Left forelimb (tissue), 1 donor: ENCODE data around the gene MYO3B.
"Not testable (repeated sequence)": the region's sequence is repeated elsewhere in the genome, so short reads cannot be mapped to it uniquely, and the experiment has no call there.

Experiments
- DNase-seq: peaks from one replicate; pipeline ENCODE4 v3.0.0-alpha.2; 2018; ENCODE audit warnings: low spot score

MYO3B gene

GRCh38 chr2:170428868-170429267 is 250.9 kb downstream of the MYO3B start:
- no peak for DNase-seq

DNA sequence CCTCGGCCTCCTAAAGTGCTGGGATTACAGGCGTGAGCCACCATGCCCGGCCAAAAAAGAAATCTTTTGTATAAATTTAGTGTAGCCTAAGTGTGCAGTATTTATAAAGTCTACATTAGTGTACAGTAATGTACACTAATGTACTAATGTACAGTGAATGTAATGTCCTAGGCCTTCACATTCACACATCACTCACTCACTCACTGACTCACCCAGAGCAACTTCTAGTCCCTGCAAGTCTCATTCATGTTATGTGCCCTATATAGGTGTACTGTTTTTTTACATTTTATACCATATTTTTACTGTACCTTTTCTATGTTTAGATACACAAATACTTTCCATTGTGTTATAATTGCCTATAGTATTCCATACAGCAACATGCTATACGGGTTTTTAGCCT is 254.9 kb downstream of the MYO3B start:
- no peak for DNase-seq

GRCh38 chr2:170433448-170433847 is 255.5 kb downstream of the MYO3B start:
- DNase-seq: no peak

GRCh38 chr2:170434396-170434795 is 256.4 kb downstream of the MYO3B start:
- DNase-seq: not testable (repeated sequence)

DNA sequence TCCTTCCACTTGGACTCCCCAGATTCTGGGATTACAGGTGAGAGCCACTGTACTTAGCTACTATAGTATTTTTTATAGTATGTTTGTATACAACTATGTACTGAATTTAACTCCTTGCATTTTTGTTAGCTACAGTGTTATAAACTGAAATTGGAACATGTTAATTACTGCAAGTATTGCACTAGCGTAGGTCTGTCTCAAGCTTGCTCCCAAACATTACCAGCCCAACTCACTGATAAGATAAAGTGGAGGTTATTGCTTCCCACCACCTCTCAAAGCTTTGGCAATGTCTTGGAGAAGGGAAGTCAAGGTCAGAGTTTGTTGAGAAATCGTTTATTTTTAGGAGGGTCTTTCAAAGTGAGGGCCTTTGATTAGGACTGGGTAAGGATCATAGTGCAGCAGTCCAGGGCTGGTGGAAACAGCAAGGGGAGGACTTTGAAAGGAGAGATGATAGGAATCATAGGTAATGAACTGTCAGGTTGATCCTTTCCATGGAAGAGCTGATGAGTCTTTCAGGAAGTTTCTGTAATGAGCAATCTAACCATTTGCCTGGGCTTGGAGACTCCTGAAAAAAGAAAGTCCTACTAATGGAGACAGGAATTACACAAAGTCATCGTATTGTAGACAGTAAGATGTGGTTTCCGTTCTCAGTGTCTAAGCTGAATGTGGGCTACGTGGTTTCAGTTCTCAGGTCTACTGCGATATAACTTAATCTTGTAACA is 257.1 kb downstream of the MYO3B start:
- no peak for DNase-seq

DNA sequence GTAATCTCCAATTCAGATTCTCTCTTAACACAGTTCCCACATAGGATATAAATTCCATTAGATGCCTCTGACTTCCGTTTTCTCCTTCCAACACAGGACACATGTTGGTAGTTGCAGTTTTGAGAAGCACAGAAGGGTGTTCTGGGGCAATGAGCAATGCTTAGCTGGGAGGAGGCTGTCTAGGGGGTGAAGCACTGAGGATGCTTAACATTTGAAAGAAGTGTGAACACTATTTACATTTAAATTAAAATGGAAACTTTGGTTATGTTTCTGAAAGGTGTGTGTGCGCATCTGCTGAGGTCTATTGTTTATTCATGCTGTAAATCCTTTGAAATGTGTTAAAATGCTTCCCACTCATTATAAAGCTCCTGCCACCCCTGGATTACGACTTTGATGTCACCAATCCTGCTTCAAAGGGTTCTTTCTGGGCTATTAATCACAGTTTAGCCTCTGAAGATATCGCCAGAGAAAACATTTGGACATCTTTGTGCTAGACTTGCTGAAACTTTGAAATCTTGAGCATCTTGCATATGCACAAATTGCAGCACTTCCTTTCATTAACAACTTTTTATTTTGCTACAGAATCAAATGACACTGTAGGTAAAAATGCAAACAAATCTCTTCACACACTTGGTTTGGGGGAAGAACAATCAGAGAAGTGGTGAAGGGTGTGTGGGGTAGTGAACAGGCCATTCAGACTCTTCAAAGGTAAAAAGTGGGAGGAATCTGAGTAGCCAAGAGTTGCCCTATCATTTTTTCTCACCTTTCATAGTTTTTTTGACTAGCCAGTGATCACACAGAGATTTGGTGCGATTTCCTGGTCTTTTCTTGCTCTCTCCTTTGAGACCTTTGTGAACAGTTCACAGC is 258.4 kb downstream of the MYO3B start:
- DNase-seq: no peak

DNA sequence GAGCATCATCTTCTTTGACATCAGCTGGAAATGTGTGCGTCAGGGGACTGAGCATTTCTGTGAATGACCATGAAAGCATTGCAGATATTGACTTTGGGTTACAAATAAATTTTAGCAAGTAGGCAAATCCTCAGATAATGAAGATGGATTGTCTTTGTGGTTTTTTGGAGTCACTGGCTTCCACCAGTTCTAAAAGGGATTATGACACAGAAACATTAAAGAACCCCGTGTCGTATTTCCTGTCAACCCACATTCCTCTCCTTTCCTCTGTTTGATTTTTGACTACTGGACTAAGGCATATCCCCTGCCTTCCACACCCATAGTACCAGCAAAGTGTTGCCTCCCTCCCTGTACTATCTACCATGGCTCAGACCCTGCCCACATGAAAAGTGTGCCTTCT is 268.1 kb downstream of the MYO3B start:
- DNase-seq: no peak

DNA sequence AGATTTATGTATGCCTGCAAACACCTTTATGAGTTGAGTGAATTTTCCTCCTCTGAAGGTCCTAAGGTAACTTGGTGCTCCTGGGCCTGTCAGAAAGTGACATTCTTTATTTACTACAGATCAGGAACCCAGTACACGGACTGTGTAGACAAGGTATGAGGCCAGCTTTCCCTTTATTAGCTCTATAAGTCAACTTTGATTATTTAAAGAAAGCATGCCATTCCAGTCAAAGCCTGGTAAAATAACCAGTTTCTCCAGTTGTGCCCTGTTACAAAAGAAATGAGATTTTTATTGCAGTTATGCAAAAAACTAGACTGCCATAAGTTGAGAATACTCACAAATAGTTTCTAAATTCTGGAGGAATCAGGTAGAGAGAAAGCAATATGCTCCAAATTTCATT is 271.1 kb downstream of the MYO3B start:
- DNase-seq: no peak

DNA sequence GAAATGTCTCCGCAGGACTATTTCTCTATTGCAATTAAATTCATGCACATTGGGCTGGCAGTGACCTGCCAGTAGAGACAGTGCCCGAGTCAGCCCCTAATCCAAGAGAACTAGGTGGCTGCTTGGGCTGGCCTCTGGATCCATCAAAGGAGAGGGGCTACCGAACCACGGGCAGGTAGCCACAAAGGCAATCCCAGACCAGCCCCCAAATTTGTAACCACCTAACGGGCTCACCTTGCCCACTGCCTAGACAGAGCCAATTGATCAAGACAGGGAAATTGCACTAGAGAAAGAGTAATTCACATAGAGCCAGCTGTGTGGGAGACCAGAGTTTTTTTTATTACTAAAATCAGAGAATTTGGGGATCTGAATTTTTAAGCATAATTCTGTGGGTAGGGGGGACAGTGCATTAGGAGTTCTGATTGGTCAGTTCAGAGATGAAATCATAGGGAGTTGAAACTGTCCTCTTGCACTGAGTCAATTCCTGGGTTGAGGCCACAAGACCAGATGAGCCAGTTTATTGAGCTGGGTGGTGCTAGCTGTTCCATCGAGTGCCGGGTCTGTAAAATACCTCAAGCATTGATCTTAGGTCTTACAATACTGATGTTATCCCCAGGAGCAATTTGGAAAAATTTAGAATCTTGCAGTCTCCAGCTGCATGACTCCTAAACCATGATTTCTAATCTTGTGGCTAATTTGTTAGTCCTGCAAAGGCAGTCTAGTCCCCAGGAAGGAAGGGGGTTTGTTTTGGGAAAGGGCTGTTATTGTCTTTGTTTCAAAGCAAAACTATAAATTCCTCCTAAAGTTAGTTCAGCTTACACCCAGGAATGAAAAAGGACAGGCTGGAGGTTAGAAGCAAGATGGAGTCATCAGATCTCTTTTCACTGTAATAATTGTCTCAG is 276.8 kb downstream of the MYO3B start:
- DNase-seq: no peak

DNA sequence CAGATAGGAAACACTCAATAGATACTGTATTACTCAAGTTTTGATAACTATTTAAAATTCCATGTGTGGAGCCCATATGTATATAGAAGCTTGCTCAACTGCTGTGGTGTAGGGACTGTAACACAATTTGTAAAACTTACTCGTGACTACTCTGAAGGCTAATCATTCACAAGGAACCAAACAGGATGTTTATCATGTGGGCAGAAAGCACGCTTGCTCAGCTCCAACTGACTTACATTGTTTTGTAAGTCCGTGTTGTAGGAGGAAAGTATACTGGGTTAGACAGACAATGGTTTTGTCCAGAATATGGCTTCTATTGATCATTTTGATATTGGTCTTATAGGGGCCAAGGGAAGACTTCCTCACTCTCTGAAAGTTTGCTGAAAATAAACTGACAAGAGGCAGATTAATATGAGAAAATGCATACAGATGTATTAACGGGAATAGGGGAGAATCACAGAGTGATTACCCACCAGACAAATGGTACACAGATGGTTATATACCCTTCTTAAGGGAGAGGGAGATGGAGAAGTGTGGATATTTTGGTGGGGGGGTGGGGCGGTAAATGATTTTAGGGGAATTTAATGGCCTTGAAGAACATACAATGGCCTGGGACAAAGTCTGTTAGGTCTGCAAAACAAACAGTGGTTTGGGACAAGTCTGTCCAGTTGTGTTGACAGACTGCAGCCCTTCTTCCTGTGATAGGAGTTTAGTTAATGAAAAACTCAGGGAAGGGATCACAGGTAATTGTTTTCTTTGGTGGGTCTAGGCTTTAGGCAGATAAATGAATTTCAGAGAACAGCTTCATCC is 277.9 kb downstream of the MYO3B start:
- no peak for DNase-seq

DNA sequence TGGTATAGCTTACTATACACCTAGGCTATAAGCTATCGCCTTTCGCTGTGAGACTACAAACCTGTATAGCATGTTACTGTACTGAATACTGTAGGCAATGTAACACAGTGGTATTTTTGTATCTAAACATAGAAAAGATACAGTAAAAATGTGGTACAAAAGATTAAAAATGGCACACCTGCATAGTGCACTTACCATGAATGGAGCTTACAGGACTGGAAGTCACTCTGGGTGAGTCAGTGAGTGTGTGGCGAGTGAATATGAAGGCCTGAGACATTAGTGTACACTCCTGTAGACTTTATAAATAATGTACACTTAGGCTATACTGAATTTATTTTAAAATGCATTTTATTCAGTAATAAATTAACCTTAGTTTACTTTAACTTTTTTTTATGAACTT is 279.0 kb downstream of the MYO3B start:
- DNase-seq: no peak

GRCh38 chr2:170457742-170458141 is 279.8 kb downstream of the MYO3B start:
- no peak for DNase-seq

GRCh38 chr2:170461889-170462288 is 283.9 kb downstream of the MYO3B start:
- DNase-seq: no peak

DNA sequence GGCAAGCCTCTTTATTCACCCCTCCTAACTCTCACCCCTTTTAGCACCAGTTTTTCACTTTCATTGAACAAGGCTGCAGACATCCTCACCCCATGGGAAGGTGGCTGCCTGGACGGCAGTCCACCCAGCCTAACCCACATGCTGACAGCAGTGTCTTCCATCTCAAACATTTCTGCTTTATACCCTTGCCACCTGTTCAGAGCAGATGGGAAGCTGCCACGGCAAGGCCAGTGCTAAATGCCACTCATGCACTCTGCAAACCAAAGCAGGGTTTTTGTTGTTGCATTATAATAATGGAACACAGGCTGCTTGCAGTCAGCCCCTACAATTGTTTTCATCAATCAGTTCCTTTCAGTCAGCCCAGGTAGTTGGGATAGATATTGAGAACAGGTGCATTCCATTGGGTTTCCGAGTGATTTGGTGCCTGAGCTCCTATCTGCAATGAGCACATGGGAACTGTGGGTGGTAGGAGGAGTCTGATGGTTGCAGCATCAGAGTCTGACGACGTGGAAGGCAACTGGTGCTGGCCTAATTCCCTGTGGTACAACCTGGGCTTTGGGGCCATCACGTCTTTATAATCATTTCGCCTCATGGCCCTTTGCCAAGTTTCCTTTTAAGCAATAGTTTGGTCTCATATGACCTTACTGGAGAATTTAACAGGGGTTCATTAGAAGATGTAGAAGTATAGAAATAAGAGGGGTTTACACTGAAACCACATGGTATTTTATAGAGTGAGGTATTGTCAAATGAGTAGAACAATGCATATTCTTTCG is 284.7 kb downstream of the MYO3B start:
- no peak for DNase-seq

- DNase-seq: no peak
Measured at GRCh38 chr2:170463206-170463537, 285.2 kb downstream of the MYO3B start.

- no peak for DNase-seq
Measured at GRCh38 chr2:170464268-170464667, 286.3 kb downstream of the MYO3B start.

DNA sequence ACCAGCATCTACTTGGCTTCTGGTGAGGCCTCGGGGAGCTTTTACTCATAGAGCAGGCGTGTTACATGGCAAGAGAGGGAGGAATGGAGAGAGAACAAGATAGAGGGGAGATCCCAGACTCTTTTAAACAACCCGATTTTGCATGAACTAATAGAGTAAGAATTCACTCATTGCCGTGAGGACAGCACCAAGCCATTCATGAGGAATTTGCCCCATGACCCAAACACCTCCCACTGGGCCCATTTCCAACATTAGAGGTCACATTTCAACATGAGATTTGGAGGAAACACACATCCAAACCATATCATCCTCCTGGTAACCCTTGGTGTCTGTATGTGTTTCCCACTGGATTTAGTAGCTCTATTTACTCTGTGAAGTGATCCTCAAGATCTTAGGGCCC is 287.3 kb downstream of the MYO3B start:
- no peak for DNase-seq

DNA sequence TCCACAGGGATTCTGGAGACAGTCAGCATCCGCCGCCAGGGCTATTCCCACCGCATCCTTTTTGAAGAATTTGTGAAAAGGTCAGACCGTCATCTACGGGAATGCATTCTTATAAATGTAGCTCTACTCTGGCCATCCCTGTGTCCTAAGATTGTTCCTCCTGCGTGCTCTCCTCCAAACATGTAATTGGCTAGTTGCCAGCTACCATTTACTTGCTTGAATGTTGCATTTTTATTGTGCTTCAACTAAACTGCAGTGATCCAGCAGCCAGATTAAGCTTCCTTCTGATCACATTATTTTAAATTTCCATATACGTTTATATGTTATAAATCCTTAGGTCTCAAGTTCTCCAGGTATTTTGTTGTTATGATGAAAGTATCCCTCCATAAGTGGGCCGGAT is 288.7 kb downstream of the MYO3B start:
- no peak for DNase-seq

DNA sequence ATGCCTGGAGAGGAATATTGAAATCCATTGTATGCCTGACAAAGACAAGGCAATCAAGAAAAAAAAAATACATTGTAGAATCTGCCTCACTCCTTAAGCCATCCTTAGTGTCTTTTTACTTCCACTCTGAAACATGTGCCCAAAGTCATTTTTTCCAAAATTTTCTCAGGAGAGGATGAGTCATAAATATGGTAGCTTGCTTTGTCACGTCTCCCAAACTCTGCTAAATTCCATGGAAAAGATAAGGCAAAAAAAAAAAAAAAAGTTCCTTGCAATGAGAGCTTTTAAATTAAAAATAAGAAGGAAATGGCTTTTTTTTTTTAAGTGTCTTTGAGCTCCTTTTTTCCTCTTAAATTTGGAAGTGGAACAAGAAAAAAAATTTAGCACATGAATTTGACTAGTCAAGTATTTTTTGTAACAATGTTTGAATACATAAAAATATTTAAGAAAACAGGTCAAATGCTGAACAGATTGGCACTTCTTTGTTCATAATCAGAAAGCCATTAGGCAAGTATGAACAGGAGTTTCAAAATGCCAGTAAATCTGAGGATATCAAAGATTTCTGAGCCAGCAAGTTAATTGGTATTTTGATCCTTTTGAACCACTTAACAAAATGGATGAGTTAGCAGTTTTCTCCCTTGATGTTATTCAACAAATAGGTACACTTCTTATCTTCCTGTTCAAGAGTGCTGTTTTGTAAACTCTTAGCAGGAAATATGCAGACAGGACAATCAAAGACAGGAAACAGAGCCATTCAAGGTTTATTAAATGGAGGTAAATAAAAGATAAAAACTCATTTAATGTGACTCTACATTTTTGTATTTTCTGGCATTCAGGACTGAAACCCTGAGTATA is 289.8 kb downstream of the MYO3B start:
- no peak for DNase-seq

GRCh38 chr2:170468557-170468956 is 290.6 kb downstream of the MYO3B start:
- DNase-seq: no peak
